GM23338 (cell line): Measurements from ENCODE around the gene PRR19. TPM values are rescaled to one million over a fixed set of nuclear protein-coding genes. Genes with fewer than 3 reads are reported as not detected.

Experiments
- ATAC-seq: fragments of 200-7000 bp; cut with Tn5 transposase; 3 replicates; pipeline ENCODE4 v1.9.1; 2020
- DNase-seq: peaks from one replicate; pipeline ENCODE4 v3.0.0-alpha.2; 2015; ENCODE audit warnings: low spot score
- H2AFZ ChIP-seq: fragments of 200-600 bp; sonication (generic); 2 replicates; pipeline ENCODE4 v1.8.0; 2016; ENCODE audit warnings: antibody characterized with exemption, mild to moderate bottlenecking, moderate library complexity
- H3F3A ChIP-seq: fragments of 200-600 bp; sonication (generic); replicated peaks from 2 replicates; pipeline ENCODE4 v1.8.0; 2017; ENCODE audit warnings: antibody characterized with exemption, mixed run types, low read depth
- H3K27ac ChIP-seq: fragments of 200-600 bp; sonication (generic); 2 replicates; pipeline ENCODE4 v1.6.1; 2016; ENCODE audit warnings: low read depth
- H3K27me3 ChIP-seq: fragments of 200-600 bp; sonication (generic); 2 replicates; pipeline ENCODE4 v1.8.0; 2016; ENCODE audit warnings: mild to moderate bottlenecking, mixed run types, moderate library complexity; ENCODE audit not compliant: insufficient read depth
- H3K36me3 ChIP-seq: fragments of 200-600 bp; sonication (generic); 2 replicates; pipeline ENCODE4 v1.8.0; 2016; ENCODE audit warnings: mild to moderate bottlenecking; ENCODE audit not compliant: insufficient read depth
- H3K4me1 ChIP-seq: fragments of 200-600 bp; sonication (generic); 2 replicates; pipeline ENCODE4 v1.8.0; 2016; ENCODE audit warnings: mild to moderate bottlenecking, moderate library complexity; ENCODE audit not compliant: insufficient read depth
- H3K4me2 ChIP-seq: fragments of 200-600 bp; sonication (generic); 2 replicates; pipeline ENCODE4 v1.7.1; 2017; ENCODE audit warnings: mixed run types
- H3K4me3 ChIP-seq: fragments of 200-600 bp; sonication (generic); 2 replicates; pipeline ENCODE4 v1.6.1; 2016; ENCODE audit warnings: mixed run types
- H3K79me2 ChIP-seq: fragments of 200-600 bp; sonication (generic); replicated peaks from 2 replicates; pipeline ENCODE4 v1.8.0; 2017; ENCODE audit warnings: mild to moderate bottlenecking; ENCODE audit not compliant: insufficient read depth
- H3K9me2 ChIP-seq: fragments of 200-600 bp; sonication (generic); 2 replicates; pipeline ENCODE4 v1.8.0; 2017; ENCODE audit not compliant: insufficient read depth
- H4K20me1 ChIP-seq: fragments of 200-600 bp; sonication (generic); replicated peaks from 2 replicates; pipeline ENCODE4 v1.8.0; 2017; ENCODE audit warnings: mild to moderate bottlenecking; ENCODE audit not compliant: insufficient read depth
- H3K27ac Mint-ChIP-seq: 2 replicates; pipeline ENCODE4 v1.8.0; 2020; ENCODE audit warnings: inconsistent platforms, mild to moderate bottlenecking, moderate library complexity, mixed read lengths
- H3K27me3 Mint-ChIP-seq: 3 replicates; pipeline ENCODE4 v1.8.0; 2022; ENCODE audit warnings: low read depth, mild to moderate bottlenecking, moderate library complexity, mixed read lengths, inconsistent platforms; ENCODE audit not compliant: insufficient read depth, poor library complexity
- H3K36me3 Mint-ChIP-seq: 3 replicates; pipeline ENCODE4 v1.8.0; 2021; ENCODE audit warnings: low read depth, mild to moderate bottlenecking, inconsistent platforms, moderate library complexity, mixed read lengths
- H3K4me1 Mint-ChIP-seq: 3 replicates; pipeline ENCODE4 v1.8.0; 2020; ENCODE audit warnings: mild to moderate bottlenecking, inconsistent platforms, mixed read lengths
- H3K4me3 Mint-ChIP-seq: 3 replicates; pipeline ENCODE4 v1.8.0; 2021; ENCODE audit warnings: moderate library complexity, mild to moderate bottlenecking, inconsistent platforms, mixed read lengths
- H3K9me3 Mint-ChIP-seq: 3 replicates; pipeline ENCODE4 v1.8.0; 2020; ENCODE audit warnings: moderate library complexity, mild to moderate bottlenecking, inconsistent platforms, mixed read lengths
- CREB1 ChIP-seq: fragments of 250-450 bp; sonication (Bioruptor Pico); IDR thresholded peaks from 2 replicates; pipeline ENCODE4 v1.5.0; 2020; ENCODE audit warnings: low read depth, mild to moderate bottlenecking, moderate library complexity
- EZH2 ChIP-seq: fragments of 200-600 bp; sonication (generic); IDR thresholded peaks from one replicate; pipeline ENCODE4 v1.8.0; 2017; ENCODE audit warnings: antibody characterized with exemption, mild to moderate bottlenecking, low read depth; ENCODE audit not compliant: unreplicated experiment
- EZH2phosphoT487 ChIP-seq: fragments of 200-600 bp; sonication (generic); IDR thresholded peaks from one replicate; pipeline ENCODE4 v1.8.1; 2018; ENCODE audit warnings: antibody characterized with exemption; ENCODE audit not compliant: unreplicated experiment
- NANOG ChIP-seq: IDR thresholded peaks from 2 replicates; pipeline ENCODE4 v1.6.1; 2016; ENCODE audit warnings: antibody characterized with exemption, borderline replicate concordance
- STAT1 ChIP-seq: IDR thresholded peaks from one replicate; pipeline ENCODE4 v1.6.1; 2016; ENCODE audit warnings: antibody characterized with exemption; ENCODE audit not compliant: unreplicated experiment
- ZNF331 ChIP-seq: fragments of 250-450 bp; sonication (Bioruptor Pico); IDR thresholded peaks from 2 replicates; pipeline ENCODE4 v1.5.0; 2020; ENCODE audit warnings: low read depth, mild to moderate bottlenecking, moderate library complexity
- polyA plus RNA-seq: library from polyadenylated mRNA; unstranded; fragments of >200 nt; fragmentation: Nextera tagmentation; extraction: Ambion mirVana; gene quantifications from 2 replicates; pipeline ENCODE4 v1.2.1, GENCODE V29; 2016
- total RNA-seq: library from RNA; depleted of rRNA; stranded (reverse); fragments of >200 nt; shearing (Covaris generic); gene quantifications from 2 replicates; pipeline ENCODE4 v1.2.3, GENCODE V29; 2014
- TF ChIP-seq, protein P1 (sequence below), 2 experiments: fragments of 200-600 bp in 1 of 2; sonication (generic) in 1 of 2; conservative IDR thresholded peaks; 2 replicates each; pipeline versions ENCODE4 v1.5.1 to v1.6.1; 2016 to 2017; ENCODE audit warnings: antibody characterized with exemption in 2 of 2, low read depth in 2 of 2, mild to moderate bottlenecking in 2 of 2, moderate library complexity in 1 of 2

Gene PRR19
- total and polyA plus RNA-seq, 2 experiments from 2014 or later: 3.6 to 4.1 TPM

DNA sequence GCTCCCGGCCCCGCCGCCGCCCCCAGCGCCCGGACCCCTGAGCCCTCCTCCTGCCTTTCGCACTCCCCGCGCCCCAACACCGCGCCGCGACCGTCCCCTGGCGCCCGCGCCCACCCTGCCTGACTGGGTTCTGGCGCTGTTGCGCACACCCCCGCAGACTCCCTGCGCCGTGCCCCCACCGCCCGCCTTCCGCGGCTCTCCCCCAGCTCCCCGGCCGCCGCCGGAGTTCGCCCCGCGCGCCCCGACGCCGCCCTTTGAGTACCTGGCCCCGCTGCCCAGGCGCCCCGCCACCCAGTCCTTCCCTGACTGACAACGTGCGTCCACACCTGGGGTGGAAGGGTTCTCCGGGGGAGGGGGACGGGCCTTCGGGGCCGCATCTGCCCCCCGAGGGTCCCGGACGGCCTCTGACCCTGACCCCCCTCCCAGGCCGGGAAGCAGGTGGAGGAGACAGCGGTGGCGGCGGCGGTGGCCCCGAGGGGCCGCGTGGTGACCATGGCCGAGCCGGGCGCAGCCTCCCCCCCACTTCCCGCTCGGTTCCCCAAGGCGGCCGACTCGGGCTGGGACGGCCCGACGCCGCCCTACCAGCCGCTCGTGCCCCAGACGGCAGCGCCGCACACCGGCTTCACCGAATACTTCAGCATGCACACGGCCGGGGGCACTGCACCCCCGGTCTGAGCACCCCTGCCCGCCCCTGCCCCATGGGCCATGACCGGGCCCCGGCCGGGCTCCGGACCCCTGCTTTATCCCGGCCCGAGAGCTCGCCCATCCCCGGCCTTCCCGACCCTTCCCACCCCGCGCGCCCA lies 22.1 kb downstream of the PRR19 start:
- Histone ChIP-seq H3K4me2 (peak overlapping the region; percentile 85), H3K36me3 (no peaks in the 10 kb centered on the region), H3K27me3 (peaks cover 14% of the 10 kb centered on the region)

DNA sequence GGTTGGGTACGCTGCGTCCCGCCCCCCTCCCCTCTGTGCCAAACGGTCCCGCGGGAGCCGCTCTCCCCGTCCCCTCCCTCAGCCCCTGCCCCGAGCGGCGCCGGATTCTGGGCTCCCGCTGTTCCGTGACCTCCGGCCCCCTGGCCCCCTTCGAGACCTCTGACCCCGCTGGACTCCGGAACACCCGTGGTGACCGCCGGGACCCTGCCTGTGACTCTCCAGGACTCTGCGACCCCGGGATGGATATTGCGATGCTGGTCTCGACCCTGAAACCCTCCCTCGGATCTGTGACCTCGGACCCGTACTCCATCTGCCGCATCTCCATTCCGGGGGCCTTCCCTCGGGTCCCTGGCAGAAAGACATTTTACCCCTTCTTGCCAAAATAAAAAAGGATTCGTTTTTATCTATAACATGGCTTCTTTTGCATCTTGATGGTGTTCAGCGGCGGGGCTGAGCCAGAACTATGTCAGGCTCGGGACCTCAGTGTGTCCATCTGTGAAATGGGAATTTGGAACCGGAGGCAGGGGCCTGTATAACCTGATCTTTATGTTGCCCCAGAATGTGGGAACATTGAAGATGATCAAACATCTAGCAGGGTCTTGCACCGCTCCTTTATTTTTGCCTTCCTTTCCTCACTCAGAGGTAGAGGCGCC lies 22.8 kb downstream of the PRR19 start:
- H4K20me1 ChIP-seq: no peaks in the 10 kb centered on the region
- peak overlapping the region; percentile 55 for H3K4me3 ChIP-seq
- H3K27me3 ChIP-seq: peaks cover 14% of the 10 kb centered on the region
- peaks cover 22% of the 10 kb centered on the region for H3K4me1 Mint-ChIP-seq
- peak overlapping the region; percentile 91 for H3K27ac Mint-ChIP-seq
- DNase-seq (no peak), ATAC-seq (peak; percentile 6)
- no peaks in the 10 kb centered on the region for H3K36me3 ChIP-seq
- H3K9me2 ChIP-seq: no peaks in the 10 kb centered on the region
- H2AFZ ChIP-seq: 0 out of 2 replicates have a peak overlapping the region, but pooled peaks have one; percentile 8
- H3K4me3 Mint-ChIP-seq: peak overlapping the region; percentile 87
- no peaks in the 10 kb centered on the region for H3K9me3 Mint-ChIP-seq
- TF ChIP-seq, protein P1, sequence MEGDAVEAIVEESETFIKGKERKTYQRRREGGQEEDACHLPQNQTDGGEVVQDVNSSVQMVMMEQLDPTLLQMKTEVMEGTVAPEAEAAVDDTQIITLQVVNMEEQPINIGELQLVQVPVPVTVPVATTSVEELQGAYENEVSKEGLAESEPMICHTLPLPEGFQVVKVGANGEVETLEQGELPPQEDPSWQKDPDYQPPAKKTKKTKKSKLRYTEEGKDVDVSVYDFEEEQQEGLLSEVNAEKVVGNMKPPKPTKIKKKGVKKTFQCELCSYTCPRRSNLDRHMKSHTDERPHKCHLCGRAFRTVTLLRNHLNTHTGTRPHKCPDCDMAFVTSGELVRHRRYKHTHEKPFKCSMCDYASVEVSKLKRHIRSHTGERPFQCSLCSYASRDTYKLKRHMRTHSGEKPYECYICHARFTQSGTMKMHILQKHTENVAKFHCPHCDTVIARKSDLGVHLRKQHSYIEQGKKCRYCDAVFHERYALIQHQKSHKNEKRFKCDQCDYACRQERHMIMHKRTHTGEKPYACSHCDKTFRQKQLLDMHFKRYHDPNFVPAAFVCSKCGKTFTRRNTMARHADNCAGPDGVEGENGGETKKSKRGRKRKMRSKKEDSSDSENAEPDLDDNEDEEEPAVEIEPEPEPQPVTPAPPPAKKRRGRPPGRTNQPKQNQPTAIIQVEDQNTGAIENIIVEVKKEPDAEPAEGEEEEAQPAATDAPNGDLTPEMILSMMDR (conservative IDR thresholded peaks at IDR 0.05; ENCODE audit: low read depth in 2 of 2): peak in 1 of 2 experiments; percentile 88; a peak in 2 of 4 replicates
- TF ChIP-seq CREB1 (CRISPR knock-in tag): 0 out of 2 replicates have a peak, but pooled peaks have one; percentile 29
- TF ChIP-seq ZNF331: no peak
- TF ChIP-seq EZH2phosphoT487: no peak
- no peak for TF ChIP-seq STAT1
- no peak for TF ChIP-seq NANOG
- H3F3A ChIP-seq: peaks cover 6% of the 10 kb centered on the region
- H3K36me3 Mint-ChIP-seq: no peaks in the 10 kb centered on the region
- H3K4me2 ChIP-seq: peak overlapping the region; percentile 85
- H3K79me2 ChIP-seq: peaks cover 25% of the 10 kb centered on the region
- no peak overlapping the region for H3K27ac ChIP-seq
- H3K4me1 ChIP-seq: 0 out of 2 replicates have a peak, but pooled peaks cover 6% of the 10 kb centered on the region
- peaks cover 21% of the 10 kb centered on the region for H3K27me3 Mint-ChIP-seq

More for the DNA sequence above, 22.1 kb downstream of the PRR19 start:
- H3K36me3 Mint-ChIP-seq: no peaks in the 10 kb centered on the region
- peaks cover 17% of the 10 kb centered on the region for H3K27me3 Mint-ChIP-seq
- H3K79me2 ChIP-seq: peaks cover 22% of the 10 kb centered on the region
- TF ChIP-seq NANOG (no peak), CREB1 (CRISPR knock-in tag) (no peak), EZH2 (peak; percentile 44)
- TF ChIP-seq, protein P1 (conservative IDR thresholded peaks at IDR 0.05; ENCODE audit: low read depth in 2 of 2): peak in 1 of 2 experiments; percentile 40; a peak in 2 of 4 replicates
- H3K4me3 ChIP-seq: peak overlapping the region; percentile 55
- H3K4me3 Mint-ChIP-seq: peak overlapping the region; percentile 87
- no peaks in the 10 kb centered on the region for H3K9me3 Mint-ChIP-seq
- peak; percentile 70 for DNase-seq
- no peaks in the 10 kb centered on the region for H3K9me2 ChIP-seq
- H3K4me1 Mint-ChIP-seq: peaks cover 20% of the 10 kb centered on the region
- no peak overlapping the region for H3K27ac ChIP-seq
- peak; percentile 19 for ATAC-seq
- 0 out of 2 replicates have a peak, but pooled peaks cover 6% of the 10 kb centered on the region for H3K4me1 ChIP-seq
- no peaks in the 10 kb centered on the region for H4K20me1 ChIP-seq
- peak overlapping the region; percentile 89 for H2AFZ ChIP-seq
- H3F3A ChIP-seq: peaks cover 6% of the 10 kb centered on the region
- H3K27ac Mint-ChIP-seq: no peak overlapping the region
